ENCODE measurements around the gene DIO1.

DNA sequence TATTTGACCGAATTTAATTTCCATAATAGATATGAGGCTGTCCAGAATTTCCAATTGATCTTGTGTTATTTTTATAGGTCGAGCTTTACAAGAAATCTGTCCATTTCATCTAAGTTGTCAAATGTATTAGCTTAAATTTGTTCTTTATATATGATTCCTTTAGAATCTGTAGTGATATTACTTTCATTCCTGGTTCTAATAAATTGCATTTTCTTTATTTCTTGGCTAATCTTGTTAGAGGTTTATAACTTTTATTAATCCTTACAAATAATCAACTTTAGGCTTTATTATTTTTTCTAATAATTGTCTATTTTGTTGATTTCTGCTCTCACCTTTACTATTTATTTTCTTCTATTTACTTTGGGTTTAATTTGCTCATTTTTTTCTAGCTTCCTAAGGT lies 37.5 kb downstream of the DIO1 start:
- TF ChIP-seq, protein P1, sequence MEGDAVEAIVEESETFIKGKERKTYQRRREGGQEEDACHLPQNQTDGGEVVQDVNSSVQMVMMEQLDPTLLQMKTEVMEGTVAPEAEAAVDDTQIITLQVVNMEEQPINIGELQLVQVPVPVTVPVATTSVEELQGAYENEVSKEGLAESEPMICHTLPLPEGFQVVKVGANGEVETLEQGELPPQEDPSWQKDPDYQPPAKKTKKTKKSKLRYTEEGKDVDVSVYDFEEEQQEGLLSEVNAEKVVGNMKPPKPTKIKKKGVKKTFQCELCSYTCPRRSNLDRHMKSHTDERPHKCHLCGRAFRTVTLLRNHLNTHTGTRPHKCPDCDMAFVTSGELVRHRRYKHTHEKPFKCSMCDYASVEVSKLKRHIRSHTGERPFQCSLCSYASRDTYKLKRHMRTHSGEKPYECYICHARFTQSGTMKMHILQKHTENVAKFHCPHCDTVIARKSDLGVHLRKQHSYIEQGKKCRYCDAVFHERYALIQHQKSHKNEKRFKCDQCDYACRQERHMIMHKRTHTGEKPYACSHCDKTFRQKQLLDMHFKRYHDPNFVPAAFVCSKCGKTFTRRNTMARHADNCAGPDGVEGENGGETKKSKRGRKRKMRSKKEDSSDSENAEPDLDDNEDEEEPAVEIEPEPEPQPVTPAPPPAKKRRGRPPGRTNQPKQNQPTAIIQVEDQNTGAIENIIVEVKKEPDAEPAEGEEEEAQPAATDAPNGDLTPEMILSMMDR (IDR thresholded peaks at IDR 0.05; ENCODE audit: low read depth, low read length, poor library complexity, severe bottlenecking) = no peak
- no peak for TF ChIP-seq EZH2phosphoT487 (IDR thresholded peaks at IDR 0.05; ENCODE audit: borderline replicate concordance, low read length)

Data from DOHH2 (cell line).